K562 (cell line): ENCODE data around the gene GNAI2. TPM values are rescaled to one million over a fixed set of nuclear protein-coding genes. Genes with fewer than 3 reads are reported as not detected.

Source experiments
- ATF1 ChIP-seq, 2 experiments: fragments of 450-650 bp in 1 of 2; IDR thresholded peaks; 2 replicates each; pipeline ENCODE4 v1.6.1; 2016; ENCODE audit warnings: missing compliant biosample characterization in 1 of 2, missing genetic modification characterization in 1 of 2
- ATF3 ChIP-seq, 2 experiments: fragments of 450-650 bp in 1 of 2; sonication (generic) in 1 of 2; formaldehyde crosslinking in 1 of 2; IDR thresholded peaks in 1 of 2; conservative IDR thresholded peaks in 1 of 2; 2 replicates each; pipeline versions ENCODE4 v1.6.1 to v1.8.1; 2016 to 2023; ENCODE audit warnings: mild to moderate bottlenecking in 2 of 2, moderate library complexity in 2 of 2, inconsistent platforms in 1 of 2, missing genetic modification reagents in 1 of 2
- CREB1 ChIP-seq, 2 experiments: sonication (generic) in 1 of 2; formaldehyde crosslinking in 1 of 2; IDR thresholded peaks; 2 replicates each; pipeline versions ENCODE4 v1.6.1 to v1.8.0; 2012 to 2022; ENCODE audit warnings: inconsistent platforms in 1 of 2, mild to moderate bottlenecking in 1 of 2, missing genetic modification reagents in 1 of 2, moderate library complexity in 1 of 2
- E2F3 ChIP-seq: fragments of 250-450 bp; sonication (Bioruptor Pico); IDR thresholded peaks from 2 replicates; pipeline ENCODE4 v1.4.0; 2020; ENCODE audit warnings: mild to moderate bottlenecking
- ESRRA ChIP-seq: fragments of 450-650 bp; IDR thresholded peaks from 2 replicates; pipeline ENCODE4 v1.6.1; 2014; ENCODE audit warnings: low read depth, mild to moderate bottlenecking, moderate library complexity, borderline replicate concordance
- HDAC3 ChIP-seq: fragments of 450-650 bp; IDR thresholded peaks from 2 replicates; pipeline ENCODE4 v1.6.1; 2018; ENCODE audit warnings: borderline replicate concordance, mild to moderate bottlenecking, moderate library complexity; ENCODE audit not compliant: partially characterized antibody
- MYC ChIP-seq, 2 experiments: fragments of 250-450 bp in 1 of 2; sonication (Bioruptor Pico) in 1 of 2; IDR thresholded peaks; 2 replicates each; pipeline versions ENCODE4 v1.5.1 to v1.6.1; 2012 to 2021; ENCODE audit warnings: low read depth in 2 of 2, borderline replicate concordance in 1 of 2, improper control_type of control experiment in 1 of 2, low read length in 1 of 2, mild to moderate bottlenecking in 1 of 2, moderate library complexity in 1 of 2
- PHB ChIP-seq: fragments of 250-450 bp; sonication (Bioruptor Pico); IDR thresholded peaks from 2 replicates; pipeline ENCODE4 v1.5.0; 2021
- RBFOX2 ChIP-seq: fragments of 200-400 bp; formaldehyde crosslinking; IDR thresholded peaks from 2 replicates; pipeline ENCODE4 v1.6.1; 2017; ENCODE audit warnings: low read depth, mild to moderate bottlenecking, low read length, moderate library complexity
- SAFB2 ChIP-seq: fragments of 200-400 bp; formaldehyde crosslinking; IDR thresholded peaks from 2 replicates; pipeline ENCODE4 v1.6.1; 2018; ENCODE audit warnings: borderline replicate concordance, low read length, low read depth, moderate library complexity; ENCODE audit not compliant: severe bottlenecking
- TBL1XR1 ChIP-seq, 2 experiments: IDR thresholded peaks; 2 replicates each; pipeline ENCODE4 v1.6.1; 2012; ENCODE audit warnings: improper control_type of control experiment in 2 of 2, low read length in 2 of 2, mild to moderate bottlenecking in 1 of 2
- UBTF ChIP-seq, 2 experiments: IDR thresholded peaks; 2 replicates each; pipeline ENCODE4 v1.6.1; 2012; ENCODE audit warnings: improper control_type of control experiment in 2 of 2, low read depth in 2 of 2, low read length in 2 of 2, borderline replicate concordance in 1 of 2
- ZBTB11 ChIP-seq, 3 experiments: fragments of 200-800 bp in 1 of 3; fragments of 250-450 bp in 1 of 3; fragments of 450-650 bp in 1 of 3; sonication (Bioruptor Pico) in 1 of 3; sonication (Bioruptor generic) in 1 of 3; formaldehyde crosslinking in 1 of 3; IDR thresholded peaks; 2 replicates each; pipeline versions ENCODE4 v1.6.1 to v1.8.0; 2016 to 2022; ENCODE audit warnings: mild to moderate bottlenecking in 2 of 3, missing genetic modification characterization in 2 of 3, missing compliant biosample characterization in 1 of 3, moderate library complexity in 1 of 3
- ZBTB26 ChIP-seq: fragments of 450-650 bp; formaldehyde crosslinking; IDR thresholded peaks from 2 replicates; pipeline ENCODE4 v1.4.0; 2022; ENCODE audit warnings: missing genetic modification characterization
- ZFX ChIP-seq: sonication (generic); formaldehyde crosslinking; IDR thresholded peaks from 2 replicates; pipeline ENCODE4 v1.8.0; 2022; ENCODE audit warnings: mild to moderate bottlenecking, missing genetic modification reagents, moderate library complexity
- polyA plus RNA-seq, 8 experiments: library from polyadenylated mRNA; depleted of rRNA in 4 of 8; stranded (reverse) in 5 of 8; unstranded in 3 of 8; fragments of >200 nt; fragmentation: Nextera tagmentation in 2 of 8; fragmentation: Illumina TruSeq in 1 of 8; extraction: Ambion mirVana in 2 of 8; extraction: Trizol in 1 of 8; gene quantifications; 2 replicates each; pipeline versions ENCODE4 v1.2.1 to v1.2.3, GENCODE V29; 2011 to 2014; ENCODE audit warnings: inconsistent platforms in 1 of 8, missing spikeins in 1 of 8
- total RNA-seq, 7 experiments: library from RNA; depleted of rRNA in 6 of 7; stranded (reverse); fragments of >200 nt in 6 of 7; fragmentation: Illumina TruSeq in 2 of 7; extraction: Trizol in 2 of 7; gene quantifications; 2 replicates each; pipeline versions ENCODE4 v1.2.1 to v1.2.3, GENCODE V29; 2011 to 2021; ENCODE audit warnings: low replicate concordance in 1 of 7

Gene GNAI2
- total and polyA plus RNA-seq, 9 of the 15 experiments (the other 6 are each of a cell fraction or from before 2014, with no cell fraction given), result 1.1 to 72.2 (median 42.7) TPM

GRCh38 chr3:50227390-50228183, 8.4 kb upstream of the GNAI2 start (continued):
- TF ChIP-seq PHB, result no peak
- TF ChIP-seq ZBTB11 (CRISPR knock-in tag; IDR thresholded peaks at IDR 0.05), result peak; percentile 81 to 93 (median 82); a peak in 5 of 6 replicates
- TF ChIP-seq UBTF (IDR thresholded peaks at IDR 0.05; ENCODE audit: borderline replicate concordance in 1 of 2, low read depth in 2 of 2, low read length in 2 of 2), result 0 out of 4 replicates have a peak, but pooled peaks of 1 of the 2 experiments have one; percentile 53
- TF ChIP-seq SAFB2, result no peak
- TF ChIP-seq HDAC3, result no peak
- no peak for TF ChIP-seq CREB1 (IDR thresholded peaks at IDR 0.05)
- peak; percentile 57; the same call in 1 of the 2 replicates for TF ChIP-seq CREB1 (CRISPR knock-in tag; IDR thresholded peaks at IDR 0.05)
- peak; percentile 40; the same call in 1 of the 2 replicates for TF ChIP-seq ESRRA
- peak; percentile 47; the same call in 1 of the 2 replicates for TF ChIP-seq ZFX (CRISPR knock-in tag)
- no peak for TF ChIP-seq ZBTB26 (CRISPR knock-in tag)
- peak; percentile 64 for TF ChIP-seq RBFOX2
- no peak for TF ChIP-seq ATF3 (IDR thresholded peaks at IDR 0.05)
- TF ChIP-seq ATF3 (CRISPR knock-in tag; conservative IDR thresholded peaks at IDR 0.05), result no peak
- TF ChIP-seq E2F3 (CRISPR knock-in tag), result peak; percentile 62; the same call in 1 of the 2 replicates
- TF ChIP-seq ATF1 (CRISPR knock-in tag; IDR thresholded peaks at IDR 0.05), result no peak
- peak; percentile 34; the same call in 1 of the 2 replicates for TF ChIP-seq ATF1 (tag; IDR thresholded peaks at IDR 0.05)
- peak in 1 of 2 experiments; percentile 19; a peak in 1 of 4 replicates for TF ChIP-seq TBL1XR1 (IDR thresholded peaks at IDR 0.05; ENCODE audit: low read length in 2 of 2)
- TF ChIP-seq MYC (IDR thresholded peaks at IDR 0.05; ENCODE audit: low read depth, low read length), result peak; percentile 30; the same call in 1 of the 2 replicates
- TF ChIP-seq MYC (CRISPR knock-in tag; IDR thresholded peaks at IDR 0.05; ENCODE audit: borderline replicate concordance, low read depth), result no peak
